ENCODE results near the gene COL9A2.
A peak's percentile ranks its signal among the peaks of the same experiment; 100 is the strongest.

COL9A2 gene

GRCh38 chr1:40317394-40318074 is 448 bp upstream of the COL9A2 start:
- DNase-seq: no peak

- DNase-seq: no peak
Observed at GRCh38 chr1:40315795-40316594, 1.1 kb downstream of the COL9A2 start.

- peak; percentile 90 for DNase-seq
Observed at GRCh38 chr1:40315239-40315794, 1.8 kb downstream of the COL9A2 start.

DNA sequence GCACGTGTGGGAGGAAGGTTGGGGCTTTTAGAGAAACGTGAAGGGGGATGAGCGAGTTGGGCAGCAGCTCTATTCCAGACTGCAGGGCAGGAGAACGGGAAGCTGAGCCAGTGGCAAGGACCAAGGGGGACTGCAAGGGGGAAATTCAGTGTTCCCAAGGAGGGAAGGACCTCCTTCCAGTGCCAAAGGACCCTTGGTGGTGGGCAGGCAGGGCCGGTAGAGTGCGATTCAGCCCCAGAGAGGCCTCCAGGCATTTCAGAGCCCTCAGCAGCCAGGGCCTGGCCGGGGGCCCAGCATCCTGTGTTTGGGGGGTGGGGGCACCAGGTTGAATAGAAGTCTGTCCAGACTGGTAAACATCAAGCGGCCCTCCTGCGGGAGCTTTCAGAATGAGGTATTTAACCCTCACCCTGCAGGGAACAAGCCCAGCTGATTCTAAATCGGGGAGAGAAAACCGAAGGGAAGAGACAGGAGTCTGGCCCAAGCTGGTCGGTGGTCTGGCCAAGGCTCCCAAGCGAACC is 2.3 kb downstream of the COL9A2 start:
- no peak for DNase-seq

GRCh38 chr1:40313958-40314720 is 2.9 kb downstream of the COL9A2 start:
- DNase-seq: no peak

- DNase-seq: no peak
Observed at GRCh38 chr1:40313329-40313957, 3.6 kb downstream of the COL9A2 start.

GRCh38 chr1:40312238-40313205 is 4.6 kb downstream of the COL9A2 start:
- no peak for DNase-seq

GRCh38 chr1:40311692-40312091 is 5.4 kb downstream of the COL9A2 start:
- no peak for DNase-seq

DNA sequence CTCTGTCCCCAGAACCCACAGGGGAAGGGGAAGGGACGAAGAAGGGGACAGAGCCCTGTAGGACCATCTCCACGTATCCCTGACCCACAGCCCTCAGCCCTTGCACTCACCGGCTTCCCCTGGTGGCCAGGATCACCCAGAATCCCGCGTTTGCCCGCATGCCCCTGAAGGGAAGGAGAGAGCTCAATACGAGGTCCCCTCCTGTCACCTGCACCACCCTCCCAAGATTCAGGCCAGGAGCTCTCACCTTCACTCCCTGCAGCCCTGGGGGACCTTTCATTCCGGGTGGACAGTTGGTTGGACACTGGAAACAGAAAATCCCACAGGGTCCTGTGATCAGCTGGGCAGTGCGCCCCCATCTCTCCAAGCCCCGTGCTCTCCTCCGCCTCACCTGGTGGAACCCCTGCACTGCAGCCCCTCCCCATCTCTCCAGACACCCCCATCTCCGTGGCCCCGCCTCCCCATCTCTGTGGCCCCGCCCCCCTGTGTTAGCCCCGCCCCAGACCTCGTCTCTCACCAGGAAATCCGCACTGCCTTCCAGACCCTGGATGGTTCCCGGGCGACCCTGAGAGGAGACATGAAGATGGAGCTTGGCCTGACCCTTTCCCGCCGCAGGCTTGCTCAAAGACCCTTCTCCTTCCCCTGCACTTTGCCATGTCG is 6.0 kb downstream of the COL9A2 start:
- DNase-seq: no peak

GRCh38 chr1:40310129-40310461 is 7.0 kb downstream of the COL9A2 start:
- DNase-seq: no peak

- DNase-seq: no peak
Observed at GRCh38 chr1:40309374-40310128, 7.5 kb downstream of the COL9A2 start.

DNA sequence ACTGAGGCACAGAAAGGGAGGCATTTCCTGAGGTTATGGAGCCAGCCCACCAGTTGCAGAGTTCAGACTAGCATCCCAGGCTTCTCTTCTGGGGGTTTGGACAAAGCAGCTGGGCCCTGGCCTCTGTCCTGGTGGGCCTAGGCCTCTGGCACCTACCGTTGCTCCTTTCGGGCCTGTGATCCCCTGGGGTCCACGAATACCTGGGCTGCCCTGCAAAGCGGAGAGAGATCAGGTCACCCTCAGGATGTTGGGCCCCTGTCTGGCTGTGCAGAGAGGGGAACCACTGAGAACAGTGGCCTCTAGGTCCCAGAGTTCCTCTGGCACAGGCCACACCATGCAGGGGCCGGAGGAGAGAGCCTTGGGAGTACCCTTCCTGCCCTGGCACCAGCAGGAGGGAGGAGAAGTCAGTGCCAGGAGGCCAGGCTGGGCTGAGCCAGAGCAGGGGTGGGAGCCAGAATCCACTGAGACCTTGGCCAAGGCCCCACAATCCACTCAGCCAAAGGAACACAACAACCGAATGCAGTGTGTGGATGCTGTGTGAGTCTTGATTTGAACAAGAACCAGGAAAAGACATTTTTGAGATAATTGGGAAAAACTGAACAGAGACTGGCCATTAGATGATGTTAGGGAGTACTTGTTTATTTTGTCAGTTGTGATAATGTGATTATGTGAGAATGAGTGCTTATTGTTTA is 8.9 kb downstream of the COL9A2 start:
- DNase-seq: no peak

GRCh38 chr1:40307186-40307585 is 9.9 kb downstream of the COL9A2 start:
- DNase-seq: no peak

GRCh38 chr1:40306296-40306695 is 10.8 kb downstream of the COL9A2 start:
- DNase-seq: no peak

DNA sequence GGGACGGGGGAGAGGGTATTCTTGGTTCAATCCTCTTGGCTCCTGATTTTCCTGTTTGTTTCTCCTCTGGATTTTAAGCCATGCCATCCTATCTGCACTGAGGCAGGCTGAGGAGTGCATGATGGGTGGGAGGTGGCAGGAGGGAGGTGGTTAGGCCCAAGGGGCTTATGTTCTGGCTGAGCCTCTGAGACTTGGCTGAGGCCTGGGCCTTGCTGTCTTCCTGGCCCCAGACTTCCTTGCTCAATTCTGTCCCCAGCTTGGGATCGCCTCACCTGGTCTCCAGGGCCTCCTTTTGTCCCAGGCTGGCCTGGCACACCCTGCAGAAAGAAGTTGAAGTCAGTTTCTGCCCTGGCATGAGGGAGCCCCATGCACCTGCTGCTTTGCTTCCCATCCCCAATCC is 11.2 kb downstream of the COL9A2 start:
- no peak for DNase-seq

DNA sequence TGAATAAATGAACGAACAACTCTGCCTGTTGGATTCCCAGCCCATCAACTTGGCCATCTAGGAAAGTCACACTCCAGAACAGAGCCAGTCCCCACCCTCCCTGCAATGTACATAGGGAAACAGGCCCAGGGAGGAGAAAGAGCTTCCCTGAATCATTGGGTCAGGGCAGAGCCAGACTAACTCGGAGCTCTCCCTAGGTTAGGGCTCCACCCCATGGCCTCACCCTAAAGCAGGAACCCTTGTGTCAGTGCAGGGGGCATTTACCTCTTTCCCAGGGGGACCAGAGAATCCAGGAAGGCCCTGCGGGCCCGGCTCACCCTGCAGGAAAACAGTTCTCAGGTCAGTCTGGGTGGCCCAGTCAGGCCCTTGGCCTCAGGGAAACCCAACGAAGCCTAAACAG is 11.6 kb downstream of the COL9A2 start:
- no peak for DNase-seq

DNA sequence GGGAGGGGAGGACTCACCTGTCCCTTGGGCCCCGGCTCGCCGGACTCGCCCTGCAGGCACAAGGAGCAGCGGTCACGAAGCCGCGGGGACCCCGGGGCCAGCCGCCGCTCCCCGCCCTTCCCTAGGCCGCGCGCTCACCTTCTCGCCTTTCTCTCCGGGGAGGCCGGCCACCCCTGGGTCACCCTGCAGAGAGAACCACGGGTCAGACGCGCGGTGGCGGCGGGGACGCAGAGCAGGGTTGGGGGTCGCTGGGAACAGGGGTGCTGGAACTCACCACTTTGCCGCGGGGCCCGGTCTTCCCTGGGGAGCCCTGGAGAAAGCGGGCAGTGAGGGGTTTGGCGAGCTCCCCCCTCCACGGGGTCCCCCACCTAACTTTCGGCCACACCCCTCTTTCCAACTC is 13.3 kb downstream of the COL9A2 start:
- DNase-seq: no peak

- DNase-seq: no peak
Observed at GRCh38 chr1:40303051-40303771, 13.9 kb downstream of the COL9A2 start.

DNA sequence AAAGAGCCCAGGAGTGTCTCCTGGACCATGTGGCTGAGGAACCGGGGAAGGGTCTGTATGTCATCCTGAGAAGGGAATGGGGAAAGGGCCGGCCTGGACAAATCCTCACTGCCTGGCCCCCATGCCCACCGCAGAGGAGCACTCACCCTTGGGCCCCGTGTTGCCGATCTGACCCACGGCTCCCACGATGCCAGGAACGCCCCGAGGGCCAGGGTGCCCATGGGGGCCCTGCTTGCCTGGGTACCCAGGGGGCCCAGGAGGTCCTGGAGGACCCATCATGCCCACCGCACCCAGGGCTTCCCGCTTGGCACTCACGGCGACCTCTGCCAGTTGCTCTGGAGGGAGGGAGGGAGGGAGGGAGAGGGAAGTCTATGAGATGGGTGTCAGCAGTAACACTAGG is 14.6 kb downstream of the COL9A2 start:
- DNase-seq: no peak

Data from NCI-H774 (cell line).